ENCODE measurements around the gene RBM38. TPM values are rescaled to one million over a fixed set of nuclear protein-coding genes. Genes with fewer than 3 reads are reported as not detected.
A peak's percentile ranks its signal among the peaks of the same experiment; 100 is the strongest.

The RBM38 gene
- total RNA-seq, 4 donors from 2014 or later: 67.6 to 203 (median 139) TPM

DNA sequence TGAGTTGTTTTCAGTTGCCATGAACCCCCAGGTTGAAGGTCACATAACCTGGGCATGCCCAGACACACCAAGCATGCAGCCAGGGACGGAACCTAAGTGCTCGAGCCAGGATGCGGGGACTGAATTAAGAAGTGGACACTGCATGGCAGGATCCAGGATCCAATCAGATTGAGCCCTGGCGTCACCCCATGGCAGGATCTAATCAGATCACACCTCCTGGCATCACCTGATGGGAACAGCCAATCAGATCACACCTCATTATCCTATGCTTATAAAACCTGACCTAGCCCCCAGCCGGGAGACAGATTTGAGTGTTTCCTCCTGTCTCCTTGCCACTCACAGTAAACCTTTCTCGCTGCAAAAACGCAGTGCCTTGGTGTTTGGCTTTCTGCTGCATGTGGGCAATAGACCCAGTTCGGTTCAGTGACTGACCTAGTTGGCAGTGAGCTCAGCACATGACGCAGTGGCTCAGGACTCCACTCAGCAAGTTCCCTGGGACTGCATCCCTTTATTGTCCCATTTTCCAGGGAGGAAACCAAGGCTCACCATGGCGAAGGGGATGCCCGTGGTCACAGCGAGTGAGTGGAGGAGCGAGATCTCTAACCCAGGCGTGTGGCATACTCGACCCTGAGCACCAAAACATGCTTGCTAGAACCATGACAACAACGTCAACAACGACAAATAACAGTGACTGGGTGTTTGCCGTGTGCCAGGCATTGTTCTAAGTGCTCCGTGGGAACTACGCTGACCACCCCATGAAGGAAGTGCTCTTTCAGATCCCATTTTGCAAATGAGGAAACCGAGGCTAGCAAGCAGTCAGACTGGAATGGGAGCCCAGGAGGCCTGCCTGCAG is 66.3 kb downstream of the RBM38 start:
- no peak for TF ChIP-seq POLR2A (IDR thresholded peaks at IDR 0.05; ENCODE audit: low read depth)
- TF ChIP-seq POLR2AphosphoS5 (IDR thresholded peaks at IDR 0.05): peak; percentile 59 to 62
- no peak for TF ChIP-seq CTCF (IDR thresholded peaks at IDR 0.05)
- H3K4me1 ChIP-seq: peaks cover 20 to 49% (median 39%) of the 10 kb centered on the region in 4 donors
- intact Hi-C loops (cut with DNase I): no loop called here
- no peaks in the 10 kb centered on the region for H3K9me3 ChIP-seq
- no peak for DNase-seq (ENCODE audit: extremely low spot score)
- no peaks in the 10 kb centered on the region for H3K27me3 ChIP-seq
- H3K4me3 ChIP-seq: no peak overlapping the region
- WGBS: 41% methylated on average over 21 of the region's 21 CpGs
- H3K36me3 ChIP-seq: no peaks in the 10 kb centered on the region
- H3K27ac ChIP-seq (replicated peaks in 1 of 4): peak overlapping the region; percentile 71 to 76 (median 73)

- no peaks in the 10 kb centered on the region for H3K36me3 ChIP-seq
Observed at GRCh38 chr20:57458400-57459160, 67.4 kb downstream of the RBM38 start.

More at GRCh38 chr20:57458400-57459160, 67.4 kb downstream of the RBM38 start:
- intact Hi-C loops (cut with DNase I): no loop called here
- H3K9me3 ChIP-seq: no peaks in the 10 kb centered on the region
- H3K27me3 ChIP-seq: no peaks in the 10 kb centered on the region
- no peak overlapping the region for H3K4me3 ChIP-seq
- WGBS: 67% methylated on average over 7 of the region's 7 CpGs
- peak; percentile 32 to 37 for TF ChIP-seq POLR2AphosphoS5 (IDR thresholded peaks at IDR 0.05)
- no peak for TF ChIP-seq EP300 (IDR thresholded peaks at IDR 0.05)
- TF ChIP-seq CTCF (IDR thresholded peaks at IDR 0.05): no peak
- no peak for TF ChIP-seq POLR2A (IDR thresholded peaks at IDR 0.05; ENCODE audit: low read depth)
- DNase-seq (ENCODE audit: extremely low spot score): no peak
- H3K4me1 ChIP-seq: peaks cover 20 to 47% (median 38%) of the 10 kb centered on the region in 4 donors
- H3K27ac ChIP-seq (replicated peaks in 1 of 4): peak overlapping the region; percentile 71 to 76 (median 73)

Other genes with a start within 250 kb of the RBM38 start
- gene BMP7, start 124.8 kb upstream of the RBM38 start, total RNA-seq: 1 to 10 TPM; 4.6 to 7.1 (median 5.6) TPM
- gene SPO11, start 61.6 kb upstream of the RBM38 start, total RNA-seq: not detected
- gene RAE1, start 40.1 kb upstream of the RBM38 start, total RNA-seq: 10 to 100 TPM; 15.0 to 24.1 (median 21.5) TPM
- gene CTCFL, start 133.7 kb downstream of the RBM38 start, total RNA-seq: not detected
- gene PCK1, start 169.7 kb downstream of the RBM38 start, total RNA-seq: under 1 TPM in 3 of 4 donors, not detected in 1; under 0.01 to 0.63 (median 0.06) TPM
- gene ZBP1, start 229.0 kb downstream of the RBM38 start, total RNA-seq: under 1 TPM in 2 of 4 donors, not detected in 2; 0.33 to 0.75 TPM

Measured in esophagus muscularis mucosa (tissue), 4 donors.